ENCODE results near the gene PFKFB2.

Gene PFKFB2

GRCh38 chr1:207024202-207025145 lies 28.6 kb upstream of the PFKFB2 start:
- DNase-seq = no peak
- Mint-ChIP-seq H3K4me3 (no peak overlapping the region), H3K27ac (no peak overlapping the region), H3K36me3 (ENCODE audit: low read depth) (no peaks in the 10 kb centered on the region), H3K27me3 (ENCODE audit: low read depth, poor library complexity) (peaks cover 19% of the 10 kb centered on the region), H3K9me3 (no peaks in the 10 kb centered on the region), H3K4me1 (peaks cover 33% of the 10 kb centered on the region)
- no peak for TF ChIP-seq CTCF (IDR thresholded peaks at IDR 0.05)

DNA sequence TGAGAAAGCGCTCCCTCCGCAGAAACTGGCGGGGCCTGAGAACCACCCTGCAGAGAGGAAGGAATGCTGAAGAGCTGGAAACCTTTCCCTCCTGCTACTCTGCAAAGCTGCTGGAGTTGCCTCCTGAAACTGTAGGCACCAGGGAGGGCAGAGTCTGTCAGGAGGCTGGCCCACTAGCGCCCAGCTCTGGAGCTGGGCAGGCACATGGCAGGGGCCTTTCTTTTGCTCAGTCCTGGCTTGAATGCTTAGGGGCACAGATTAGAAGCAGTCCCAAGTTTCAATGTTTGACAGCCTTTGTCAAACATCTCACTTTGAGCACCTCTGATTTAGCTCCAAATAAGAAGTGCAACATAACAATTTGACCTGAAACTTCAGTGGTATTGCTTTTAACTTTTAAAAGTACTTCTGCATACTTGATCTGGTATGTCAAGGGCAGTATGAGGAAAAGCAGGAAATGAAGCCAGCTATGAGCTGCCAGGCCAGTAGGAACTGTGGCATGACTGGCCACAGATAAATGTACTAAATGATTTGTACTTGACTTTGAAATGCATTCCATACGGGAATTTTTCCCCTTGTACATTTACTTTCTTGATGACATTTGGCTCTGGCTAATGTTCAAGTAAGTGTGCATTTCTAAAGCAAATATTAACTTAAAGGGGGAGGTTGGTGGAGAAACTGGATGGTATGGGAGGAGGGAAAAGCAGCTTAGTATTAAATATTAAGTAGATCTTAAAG lies 27.8 kb upstream of the PFKFB2 start:
- no peak overlapping the region for H3K27ac Mint-ChIP-seq
- no peaks in the 10 kb centered on the region for H3K36me3 Mint-ChIP-seq (ENCODE audit: low read depth)
- peaks cover 26% of the 10 kb centered on the region for H3K27me3 Mint-ChIP-seq (ENCODE audit: low read depth, poor library complexity)
- no peak for DNase-seq
- peaks cover 33% of the 10 kb centered on the region for H3K4me1 Mint-ChIP-seq
- no peak overlapping the region for H3K4me3 Mint-ChIP-seq
- H3K9me3 Mint-ChIP-seq = no peaks in the 10 kb centered on the region
- no peak for TF ChIP-seq CTCF (IDR thresholded peaks at IDR 0.05)

- Mint-ChIP-seq H3K4me1 (peaks cover 28% of the 10 kb centered on the region), H3K27me3 (ENCODE audit: low read depth, poor library complexity) (peaks cover 34% of the 10 kb centered on the region), H3K4me3 (no peak overlapping the region), H3K27ac (no peak overlapping the region), H3K9me3 (no peaks in the 10 kb centered on the region), H3K36me3 (ENCODE audit: low read depth) (no peaks in the 10 kb centered on the region)
- no peak for TF ChIP-seq CTCF (IDR thresholded peaks at IDR 0.05)
- DNase-seq = no peak
Observed at GRCh38 chr1:207026104-207026534, 27.0 kb upstream of the PFKFB2 start.

DNA sequence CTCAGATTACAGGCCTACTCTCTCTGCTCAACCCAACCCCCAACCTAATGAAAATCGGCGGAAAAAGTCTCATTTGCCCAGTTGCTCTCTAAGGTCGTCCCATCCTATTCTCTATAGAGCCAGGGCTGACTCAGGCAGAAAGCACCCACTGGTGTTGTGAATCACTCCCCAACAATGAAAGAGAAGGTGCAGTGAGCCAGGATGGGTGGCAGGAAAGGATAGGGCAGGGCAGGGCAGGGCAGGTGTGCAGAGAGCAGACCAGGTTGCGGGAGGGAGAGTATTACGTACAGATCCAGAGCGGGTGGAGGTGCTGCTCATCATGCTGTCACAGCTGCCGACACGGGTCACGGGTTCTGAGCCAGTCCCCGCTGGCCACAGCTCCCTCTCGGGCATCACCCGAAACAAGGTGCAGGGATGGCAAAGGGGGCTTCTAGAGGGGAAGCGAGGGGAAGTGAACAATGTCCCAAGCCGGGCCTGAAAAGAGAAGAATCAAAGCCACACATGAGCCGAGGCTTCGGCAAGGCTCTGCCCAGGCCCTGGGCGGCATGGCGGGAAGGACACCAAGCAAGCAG lies 25.8 kb upstream of the PFKFB2 start:
- Mint-ChIP-seq H3K4me1 (peaks cover 30% of the 10 kb centered on the region), H3K27me3 (ENCODE audit: low read depth, poor library complexity) (peaks cover 46% of the 10 kb centered on the region), H3K27ac (no peak overlapping the region), H3K9me3 (no peaks in the 10 kb centered on the region), H3K4me3 (no peak overlapping the region), H3K36me3 (ENCODE audit: low read depth) (no peaks in the 10 kb centered on the region)
- TF ChIP-seq CTCF (IDR thresholded peaks at IDR 0.05) = no peak
- DNase-seq = no peak

DNA sequence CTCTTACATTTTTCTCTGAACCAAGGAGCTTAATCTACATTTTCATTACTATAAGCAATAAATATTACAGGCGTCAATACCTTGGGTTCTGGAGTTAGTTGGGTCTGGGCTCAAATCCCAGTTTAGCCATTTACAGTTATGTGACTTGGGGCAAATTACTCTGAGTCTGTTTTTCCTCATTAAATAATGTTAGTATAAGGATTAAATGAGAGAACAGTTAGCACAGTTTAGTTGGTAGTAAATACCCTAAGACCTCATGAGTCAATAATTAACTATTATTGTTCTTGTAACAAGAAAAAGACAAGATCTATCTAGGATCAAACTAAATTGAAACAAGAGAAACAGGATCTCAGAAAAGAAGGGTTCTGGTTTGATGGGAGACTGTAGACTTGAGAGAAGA lies 25.2 kb upstream of the PFKFB2 start:
- Mint-ChIP-seq H3K27me3 (ENCODE audit: low read depth, poor library complexity) (peaks cover 47% of the 10 kb centered on the region), H3K27ac (no peak overlapping the region), H3K36me3 (ENCODE audit: low read depth) (no peaks in the 10 kb centered on the region), H3K4me1 (peaks cover 36% of the 10 kb centered on the region), H3K9me3 (no peaks in the 10 kb centered on the region), H3K4me3 (no peak overlapping the region)
- no peak for DNase-seq
- TF ChIP-seq CTCF (IDR thresholded peaks at IDR 0.05) = no peak
